ENCODE data around the gene TEX9.

GRCh38 chr15:56327721-56328502, 37.3 kb upstream of the TEX9 start:
- no peak for TF ChIP-seq POLR2A (IDR thresholded peaks at IDR 0.05)
- no peak for TF ChIP-seq CTCF (IDR thresholded peaks at IDR 0.05)

All from transverse colon (tissue), 3 donors.